Activated CD4-positive, alpha-beta T cell treated with anti-CD3 and anti-CD28 coated beads, Interleukin-2, amount 10 ng/mL, durations not matched to agents 24 days and 14 days (primary cell): ENCODE data around the gene CHST8. TPM values are rescaled to one million over a fixed set of nuclear protein-coding genes. Genes with fewer than 3 reads are reported as not detected.
A peak's percentile ranks its signal among the peaks of the same experiment; 100 is the strongest.

Experiments used
- DNase-seq: peaks from one replicate; pipeline ENCODE4 v3.0.0; 2022
- H3K27ac Mint-ChIP-seq: one replicate; pipeline ENCODE4 v1.8.0; 2022; ENCODE audit warnings: mild to moderate bottlenecking, mixed read lengths
- H3K27me3 Mint-ChIP-seq: one replicate; pipeline ENCODE4 v1.8.0; 2022; ENCODE audit warnings: mixed read lengths
- H3K36me3 Mint-ChIP-seq: one replicate; pipeline ENCODE4 v1.8.0; 2022; ENCODE audit warnings: low read depth, mild to moderate bottlenecking, mixed read lengths
- H3K4me1 Mint-ChIP-seq: one replicate; pipeline ENCODE4 v1.8.0; 2021; ENCODE audit warnings: mixed read lengths
- H3K4me3 Mint-ChIP-seq: one replicate; pipeline ENCODE4 v1.8.0; 2022; ENCODE audit warnings: mild to moderate bottlenecking, moderate library complexity, mixed read lengths
- H3K9me3 Mint-ChIP-seq: one replicate; pipeline ENCODE4 v1.8.0; 2021; ENCODE audit warnings: mixed read lengths
- intact Hi-C: fragments of 100-400 bp; cut with micrococcal nuclease; formaldehyde crosslinking; loops from one replicate; pipeline ENCODE4 v1.15.1; 2023
- total RNA-seq: library from RNA; stranded (reverse); gene quantifications from 2 replicates; pipeline ENCODE4 v1.2.3, GENCODE V29; 2022

The CHST8 gene
- total RNA-seq, 1 donor from 2014 or later, result not detected

- Mint-ChIP-seq H3K27ac (no peak overlapping the region), H3K36me3 (no peaks in the 10 kb centered on the region), H3K4me3 (no peak overlapping the region), H3K9me3 (no peaks in the 10 kb centered on the region), H3K27me3 (no peaks in the 10 kb centered on the region), H3K4me1 (no peaks in the 10 kb centered on the region)
- intact Hi-C loops, result no loop called here
- no peak for DNase-seq
Observed at GRCh38 chr19:33677745-33678426, 56.1 kb downstream of the CHST8 start.

GRCh38 chr19:33678796-33679585 is 57.2 kb downstream of the CHST8 start:
- H3K9me3 Mint-ChIP-seq, result no peaks in the 10 kb centered on the region
- H3K36me3 Mint-ChIP-seq, result no peaks in the 10 kb centered on the region
- no peaks in the 10 kb centered on the region for H3K4me1 Mint-ChIP-seq
- intact Hi-C loops, result no loop called here
- no peak for DNase-seq
- no peak overlapping the region for H3K27ac Mint-ChIP-seq
- no peak overlapping the region for H3K4me3 Mint-ChIP-seq
- peaks cover 2% of the 10 kb centered on the region for H3K27me3 Mint-ChIP-seq

- no peak overlapping the region for H3K27ac Mint-ChIP-seq
Observed at GRCh38 chr19:33679696-33680095, 57.9 kb downstream of the CHST8 start.

GRCh38 chr19:33681081-33681680 is 59.4 kb downstream of the CHST8 start:
- intact Hi-C loops, result no loop called here
- DNase-seq, result no peak
- no peaks in the 10 kb centered on the region for H3K36me3 Mint-ChIP-seq
- H3K4me3 Mint-ChIP-seq, result no peak overlapping the region
- H3K9me3 Mint-ChIP-seq, result no peaks in the 10 kb centered on the region
- peaks cover 3% of the 10 kb centered on the region for H3K27me3 Mint-ChIP-seq
- H3K27ac Mint-ChIP-seq, result no peak overlapping the region
- no peaks in the 10 kb centered on the region for H3K4me1 Mint-ChIP-seq

More at GRCh38 chr19:33679696-33680095, 57.9 kb downstream of the CHST8 start:
- no peak overlapping the region for H3K4me3 Mint-ChIP-seq
- no peaks in the 10 kb centered on the region for H3K9me3 Mint-ChIP-seq
- DNase-seq, result no peak
- H3K36me3 Mint-ChIP-seq, result no peaks in the 10 kb centered on the region
- no peaks in the 10 kb centered on the region for H3K4me1 Mint-ChIP-seq
- intact Hi-C loops, result no loop called here
- H3K27me3 Mint-ChIP-seq, result peaks cover 3% of the 10 kb centered on the region

GRCh38 chr19:33683881-33684537 is 62.3 kb downstream of the CHST8 start:
- DNase-seq, result peak; percentile 58
- H3K27me3 Mint-ChIP-seq, result peaks cover 3% of the 10 kb centered on the region
- no peaks in the 10 kb centered on the region for H3K36me3 Mint-ChIP-seq
- H3K4me3 Mint-ChIP-seq, result no peak overlapping the region
- no peaks in the 10 kb centered on the region for H3K4me1 Mint-ChIP-seq
- intact Hi-C loops, result no loop called here
- no peaks in the 10 kb centered on the region for H3K9me3 Mint-ChIP-seq
- H3K27ac Mint-ChIP-seq, result no peak overlapping the region

GRCh38 chr19:33684538-33685232 is 62.9 kb downstream of the CHST8 start:
- Mint-ChIP-seq H3K27me3 (peaks cover 3% of the 10 kb centered on the region), H3K4me1 (no peaks in the 10 kb centered on the region), H3K9me3 (no peaks in the 10 kb centered on the region), H3K4me3 (no peak overlapping the region), H3K27ac (no peak overlapping the region), H3K36me3 (no peaks in the 10 kb centered on the region)
- DNase-seq, result no peak
- intact Hi-C loops, result no loop called here

GRCh38 chr19:33685541-33685940 is 63.8 kb downstream of the CHST8 start:
- H3K4me3 Mint-ChIP-seq, result no peak overlapping the region

GRCh38 chr19:33686262-33686661 is 64.5 kb downstream of the CHST8 start:
- intact Hi-C loops, result no loop called here
- Mint-ChIP-seq H3K36me3 (no peaks in the 10 kb centered on the region), H3K9me3 (no peaks in the 10 kb centered on the region), H3K27ac (no peak overlapping the region), H3K4me1 (no peaks in the 10 kb centered on the region), H3K27me3 (peaks cover 3% of the 10 kb centered on the region), H3K4me3 (no peak overlapping the region)
- no peak for DNase-seq

More at GRCh38 chr19:33685541-33685940, 63.8 kb downstream of the CHST8 start:
- intact Hi-C loops, result no loop called here
- no peak for DNase-seq
- H3K27ac Mint-ChIP-seq, result no peak overlapping the region
- no peaks in the 10 kb centered on the region for H3K4me1 Mint-ChIP-seq
- H3K9me3 Mint-ChIP-seq, result no peaks in the 10 kb centered on the region
- no peaks in the 10 kb centered on the region for H3K36me3 Mint-ChIP-seq
- H3K27me3 Mint-ChIP-seq, result peaks cover 3% of the 10 kb centered on the region

- Mint-ChIP-seq H3K4me1 (no peaks in the 10 kb centered on the region), H3K27me3 (peaks cover 3% of the 10 kb centered on the region), H3K9me3 (no peaks in the 10 kb centered on the region), H3K27ac (no peak overlapping the region), H3K36me3 (no peaks in the 10 kb centered on the region), H3K4me3 (no peak overlapping the region)
- intact Hi-C loops, result no loop called here
- no peak for DNase-seq
Observed at GRCh38 chr19:33686687-33687480, 65.1 kb downstream of the CHST8 start.

- Mint-ChIP-seq H3K27me3 (peaks cover 3% of the 10 kb centered on the region), H3K9me3 (no peaks in the 10 kb centered on the region), H3K27ac (no peak overlapping the region), H3K4me1 (no peaks in the 10 kb centered on the region), H3K4me3 (no peak overlapping the region), H3K36me3 (no peaks in the 10 kb centered on the region)
- intact Hi-C loops, result no loop called here
- DNase-seq, result no peak
Observed at GRCh38 chr19:33687481-33688170, 65.9 kb downstream of the CHST8 start.

- H3K36me3 Mint-ChIP-seq, result no peaks in the 10 kb centered on the region
- no peak overlapping the region for H3K27ac Mint-ChIP-seq
- no peaks in the 10 kb centered on the region for H3K9me3 Mint-ChIP-seq
- H3K27me3 Mint-ChIP-seq, result peaks cover 2% of the 10 kb centered on the region
- no peak for DNase-seq
- H3K4me3 Mint-ChIP-seq, result no peak overlapping the region
- no peaks in the 10 kb centered on the region for H3K4me1 Mint-ChIP-seq
- intact Hi-C loops, result no loop called here
Observed at GRCh38 chr19:33688171-33688992, 66.6 kb downstream of the CHST8 start.
